HEK293 (cell line): ENCODE data around the gene HSF5.
A peak's percentile ranks its signal among the peaks of the same experiment; 100 is the strongest.

Experiments
- CTCF ChIA-PET: fragments of 350-600 bp; formaldehyde crosslinking; extraction: SDS; loops from one replicate; lab custom pipeline; 2021; ENCODE audit warnings: antibody characterized with exemption; lab: Yijun Ruan, JAX
- POLR2A ChIA-PET: fragments of 300-600 bp; formaldehyde crosslinking; extraction: SDS; loops from one replicate; lab custom pipeline; 2020; ENCODE audit warnings: antibody characterized with exemption, inconsistent platforms; lab: Yijun Ruan, JAX
- H3K27ac ChIP-seq: fragments of 200-500 bp; sonication (Bioruptor generic); 2 replicates; pipeline ENCODE4 v1.5.1; 2014; ENCODE audit warnings: low read depth, low read length, control low read depth, inconsistent platforms; ENCODE audit errors: extremely low read depth
- H3K36me3 ChIP-seq, 2 experiments: fragments of 200-500 bp in 1 of 2; sonication (Bioruptor generic) in 1 of 2; 1 replicate in 1 of 2; 2 replicates in 1 of 2; pipeline ENCODE4 v1.5.1; 2014 to 2017; ENCODE audit warnings: inconsistent platforms in 2 of 2, low read length in 2 of 2; ENCODE audit not compliant: control insufficient read depth in 2 of 2, insufficient read depth in 1 of 2
- H3K4me1 ChIP-seq: fragments of 200-500 bp; sonication (Bioruptor generic); 2 replicates; pipeline ENCODE4 v1.5.1; 2014; ENCODE audit warnings: mild to moderate bottlenecking, low read length, inconsistent platforms; ENCODE audit not compliant: control insufficient read depth, insufficient read depth
- H3K4me3 ChIP-seq: 2 replicates; pipeline ENCODE4 v1.5.1; 2011; ENCODE audit warnings: low read depth, mild to moderate bottlenecking, control low read depth, low read length, moderate library complexity
- H3K9me3 ChIP-seq: fragments of 200-500 bp; sonication (Bioruptor generic); 2 replicates; pipeline ENCODE4 v1.5.1; 2014; ENCODE audit warnings: low read depth, low read length, inconsistent platforms; ENCODE audit not compliant: control insufficient read depth, insufficient read depth
- PRDM4 ChIP-seq: fragments of 450-650 bp; formaldehyde crosslinking; IDR thresholded peaks from 2 replicates; pipeline ENCODE4 v1.5.1; 2017; ENCODE audit warnings: missing biosample characterization, missing genetic modification characterization
- SCRT1 ChIP-seq: fragments of 450-650 bp; formaldehyde crosslinking; IDR thresholded peaks from 2 replicates; pipeline ENCODE4 v1.5.1; 2016; ENCODE audit warnings: missing biosample characterization, missing genetic modification characterization, borderline replicate concordance
- SCRT2 ChIP-seq: fragments of 450-650 bp; formaldehyde crosslinking; IDR thresholded peaks from 2 replicates; pipeline ENCODE4 v1.5.1; 2016; ENCODE audit warnings: missing biosample characterization, missing genetic modification characterization
- SETDB1 ChIP-seq: IDR thresholded peaks from one replicate; pipeline ENCODE4 v1.6.1; 2017; ENCODE audit warnings: mild to moderate bottlenecking, low read length, moderate library complexity, mixed read lengths; ENCODE audit not compliant: insufficient read length
- ZBTB48 ChIP-seq: fragments of 450-650 bp; formaldehyde crosslinking; IDR thresholded peaks from 2 replicates; pipeline ENCODE4 v1.5.1; 2016; ENCODE audit warnings: missing biosample characterization, missing genetic modification characterization
- ZNF146 ChIP-seq: fragments of 450-650 bp; formaldehyde crosslinking; IDR thresholded peaks from 2 replicates; pipeline ENCODE4 v1.5.1; 2016; ENCODE audit warnings: missing biosample characterization, missing genetic modification characterization
- ZNF248 ChIP-seq: fragments of 450-650 bp; formaldehyde crosslinking; IDR thresholded peaks from 2 replicates; pipeline ENCODE4 v1.5.1; 2017; ENCODE audit warnings: missing biosample characterization, missing genetic modification characterization
- ZNF488 ChIP-seq: fragments of 450-650 bp; formaldehyde crosslinking; IDR thresholded peaks from 2 replicates; pipeline ENCODE4 v1.5.1; 2016; ENCODE audit warnings: missing biosample characterization, missing genetic modification characterization
- ZNF629 ChIP-seq: fragments of 450-650 bp; formaldehyde crosslinking; IDR thresholded peaks from 2 replicates; pipeline ENCODE4 v1.5.1; 2017; ENCODE audit warnings: missing biosample characterization, missing genetic modification characterization
- ZNF768 ChIP-seq: fragments of 450-650 bp; formaldehyde crosslinking; IDR thresholded peaks from 2 replicates; pipeline ENCODE4 v1.5.1; 2018; ENCODE audit warnings: missing biosample characterization, mild to moderate bottlenecking, missing genetic modification characterization
- ZSCAN16 ChIP-seq: fragments of 450-650 bp; formaldehyde crosslinking; IDR thresholded peaks from 2 replicates; pipeline ENCODE4 v1.5.1; 2016; ENCODE audit warnings: missing biosample characterization, missing genetic modification characterization

Gene HSF5

GRCh38 chr17:58385359-58385899 lies 102.8 kb downstream of the HSF5 start (continued):
- peak; percentile 25 for TF ChIP-seq SETDB1
- TF ChIP-seq, all 188 proteins: peak for 5

- peaks cover 35% of the 10 kb centered on the region for H3K4me1 ChIP-seq
- ChIA-PET CTCF (interaction anchor here (1.2 kb wide), 1 partner anchor 69 kb away, joined by 3 read pairs; no protein-coding TSS in a partner anchor), POLR2A (interaction anchor here (1.5 to 1.6 kb wide), 2 partner anchors 33 kb away, joined by 4 to 6 read pairs; partner anchors contain the start of genes RNF43 and SUPT4H1)
- no peak overlapping the region for H3K27ac ChIP-seq
- H3K4me3 ChIP-seq, result no peak overlapping the region
- no peaks in the 10 kb centered on the region for H3K36me3 ChIP-seq
- H3K9me3 ChIP-seq, result no peaks in the 10 kb centered on the region
- TF ChIP-seq SCRT1 (tag by site-specific recombination) (peak; percentile 55; the same call in 1 of the 2 replicates), ZNF146 (tag by site-specific recombination) (0 out of 2 replicates have a peak, but pooled peaks have one; percentile 29), ZNF629 (tag by site-specific recombination) (no peak), ZNF768 (tag by site-specific recombination) (no peak), SCRT2 (peak; percentile 81)
Measured at GRCh38 chr17:58384897-58385296, 103.3 kb downstream of the HSF5 start.

GRCh38 chr17:58383892-58384462 lies 104.2 kb downstream of the HSF5 start:
- CTCF ChIA-PET, result interaction anchor here (0.8 to 1.2 kb wide), 4 partner anchors 11 to 68 kb away, joined by 3 to 8 read pairs (median 3); no protein-coding TSS in a partner anchor

GRCh38 chr17:58382872-58383242 lies 105.4 kb downstream of the HSF5 start:
- CTCF ChIA-PET, result interaction anchor here (1.1 to 1.8 kb wide), 3 partner anchors 12 to 35 kb away, joined by 3 to 8 read pairs (median 8); partner anchors contain the start of gene RNF43
- no peaks in the 10 kb centered on the region for H3K9me3 ChIP-seq
- peaks cover 15% of the 10 kb centered on the region for H3K4me1 ChIP-seq
- H3K27ac ChIP-seq, result no peak overlapping the region
- no peak overlapping the region for H3K4me3 ChIP-seq
- no peak for TF ChIP-seq ZSCAN16
- no peak for TF ChIP-seq ZBTB48 (tag by site-specific recombination)
- peak; percentile 67 for TF ChIP-seq PRDM4
- no peak for TF ChIP-seq ZNF488 (tag by site-specific recombination)
- no peaks in the 10 kb centered on the region for H3K36me3 ChIP-seq
- POLR2A ChIA-PET, result interaction anchor here (4.1 kb wide), 1 partner anchor 31 kb away, joined by 11 read pairs; the partner anchor contains the start of gene SUPT4H1

More at GRCh38 chr17:58383892-58384462, 104.2 kb downstream of the HSF5 start:
- no peak overlapping the region for H3K27ac ChIP-seq
- TF ChIP-seq ZBTB48 (tag by site-specific recombination), result peak; percentile 59; the same call in 1 of the 2 replicates
- no peak for TF ChIP-seq ZNF248
- H3K9me3 ChIP-seq, result no peaks in the 10 kb centered on the region
- H3K4me1 ChIP-seq, result peaks cover 26% of the 10 kb centered on the region
- H3K36me3 ChIP-seq, result no peaks in the 10 kb centered on the region
- H3K4me3 ChIP-seq, result no peak overlapping the region
- POLR2A ChIA-PET, result interaction anchor here (1.6 kb wide), 1 partner anchor 32 kb away, joined by 6 read pairs; the partner anchor contains the start of gene SUPT4H1
